HG02885 (cell line): ENCODE data around the gene SPATA31E1.
"Not testable (repeated sequence)": the region's sequence is repeated elsewhere in the genome, so short reads cannot be mapped to it uniquely, and the experiment has no call there.

Experiments used
- ATAC-seq: cut with Tn5 transposase; IDR thresholded peaks from one replicate; pipeline ENCODE4 v1.9.1; 2021; ENCODE audit warnings: mild to moderate bottlenecking; ENCODE audit not compliant: unreplicated experiment, poor library complexity

SPATA31E1 gene

DNA sequence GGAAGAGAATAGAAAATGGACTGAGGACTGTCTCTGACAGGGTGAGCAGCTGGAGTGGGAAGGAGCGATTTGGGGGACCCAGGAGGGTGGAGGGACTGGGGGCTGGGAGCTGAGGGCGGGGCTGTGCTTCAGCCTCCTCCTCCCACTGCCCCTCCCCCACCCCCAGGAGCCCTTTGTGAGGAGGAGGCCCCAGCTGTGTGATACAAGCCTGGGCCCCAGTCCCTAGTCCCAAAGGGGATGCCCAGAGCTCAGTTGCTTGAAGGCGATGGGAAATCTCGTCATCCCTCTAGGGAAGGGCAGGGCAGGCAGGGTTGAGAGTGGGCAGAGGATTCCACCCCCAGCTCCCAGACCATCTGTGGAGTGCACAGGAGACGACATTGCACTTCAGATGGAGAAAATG lies at the start of gene SPATA31E1:
SPATA31E1 (plus strand) TSS at position 251 of the 400 bp plus-strand sequence; CDS start at position 266, 15 bp downstream.
- ATAC-seq, result no peak

DNA sequence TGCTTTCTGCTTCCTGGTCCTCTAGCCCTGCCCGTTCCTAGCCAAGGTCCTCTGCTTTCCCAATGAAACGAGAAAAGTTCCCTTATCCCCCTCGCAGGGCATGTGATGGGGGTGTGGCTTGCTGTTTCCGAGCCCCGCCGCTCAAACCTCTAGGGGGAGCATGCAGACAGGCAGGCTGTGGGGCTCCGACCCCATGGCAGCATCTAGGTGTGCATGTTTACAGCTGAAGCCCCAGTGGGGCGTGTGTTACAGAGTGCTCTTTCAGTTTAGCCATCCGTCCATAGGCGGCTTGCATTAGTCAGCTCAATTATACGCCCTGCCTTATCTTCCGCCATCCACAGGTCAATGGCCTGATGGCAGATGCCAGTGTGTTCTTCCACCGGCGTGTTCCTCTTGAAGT lies 48.3 kb upstream of the SPATA31E1 start:
- ATAC-seq, result no peak

DNA sequence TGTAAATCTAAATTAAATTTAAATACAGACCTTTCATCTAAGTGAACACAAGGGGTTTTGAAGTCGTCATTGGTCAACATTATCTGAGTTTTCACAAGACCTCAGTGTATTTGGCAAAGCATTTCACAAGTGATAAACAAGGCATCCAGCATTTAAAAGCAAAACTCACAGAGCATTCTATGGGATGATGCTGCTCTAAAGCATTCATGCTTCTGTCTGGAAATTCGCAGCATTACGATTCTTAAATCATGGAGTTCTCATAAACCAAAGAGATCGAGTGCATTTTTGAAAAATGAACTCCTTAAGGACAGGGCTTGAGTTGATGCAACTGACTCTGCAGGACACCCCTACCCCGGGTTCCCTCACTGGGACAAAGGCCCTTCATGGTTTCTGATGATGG lies 46.1 kb upstream of the SPATA31E1 start:
- ATAC-seq, result no peak

DNA sequence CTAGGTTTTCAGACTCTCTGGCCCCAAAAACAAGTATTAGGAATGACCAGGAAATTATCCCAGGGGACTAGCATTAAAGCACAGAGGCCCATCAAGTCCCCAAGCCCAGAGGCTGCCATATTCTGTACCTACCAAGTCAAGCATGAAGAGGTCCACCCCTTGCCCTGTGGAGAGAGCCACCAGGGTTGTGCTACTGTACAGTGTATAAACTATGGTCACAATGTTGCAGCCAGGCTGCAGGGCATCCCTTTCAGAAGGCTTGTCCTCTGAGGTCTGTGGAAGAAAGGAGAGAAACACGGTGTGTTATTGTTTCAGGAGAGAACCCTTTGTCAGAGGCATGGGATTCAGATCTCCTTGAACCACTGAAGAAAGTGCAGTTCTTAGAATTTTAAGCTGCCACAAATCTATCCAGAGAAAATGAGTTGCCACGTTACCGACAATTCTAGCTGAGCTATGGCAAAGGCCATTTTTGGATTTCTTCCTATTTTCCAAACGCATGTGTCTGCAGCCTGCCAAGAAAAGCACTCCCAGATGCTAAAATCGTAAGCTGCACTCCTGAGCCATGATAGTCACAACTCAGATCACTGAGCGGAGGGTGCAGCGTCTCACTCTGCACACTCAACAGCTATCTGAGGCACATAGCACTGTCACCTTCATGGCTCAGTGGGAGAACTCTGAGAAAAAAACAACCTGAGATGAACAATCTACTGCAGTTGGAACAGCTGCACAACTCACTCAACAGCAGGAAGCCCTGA lies 45.5 kb upstream of the SPATA31E1 start:
- ATAC-seq, result no peak

- ATAC-seq, result no peak
Measured at GRCh38 chr9:87840134-87840533, 42.5 kb upstream of the SPATA31E1 start.

DNA sequence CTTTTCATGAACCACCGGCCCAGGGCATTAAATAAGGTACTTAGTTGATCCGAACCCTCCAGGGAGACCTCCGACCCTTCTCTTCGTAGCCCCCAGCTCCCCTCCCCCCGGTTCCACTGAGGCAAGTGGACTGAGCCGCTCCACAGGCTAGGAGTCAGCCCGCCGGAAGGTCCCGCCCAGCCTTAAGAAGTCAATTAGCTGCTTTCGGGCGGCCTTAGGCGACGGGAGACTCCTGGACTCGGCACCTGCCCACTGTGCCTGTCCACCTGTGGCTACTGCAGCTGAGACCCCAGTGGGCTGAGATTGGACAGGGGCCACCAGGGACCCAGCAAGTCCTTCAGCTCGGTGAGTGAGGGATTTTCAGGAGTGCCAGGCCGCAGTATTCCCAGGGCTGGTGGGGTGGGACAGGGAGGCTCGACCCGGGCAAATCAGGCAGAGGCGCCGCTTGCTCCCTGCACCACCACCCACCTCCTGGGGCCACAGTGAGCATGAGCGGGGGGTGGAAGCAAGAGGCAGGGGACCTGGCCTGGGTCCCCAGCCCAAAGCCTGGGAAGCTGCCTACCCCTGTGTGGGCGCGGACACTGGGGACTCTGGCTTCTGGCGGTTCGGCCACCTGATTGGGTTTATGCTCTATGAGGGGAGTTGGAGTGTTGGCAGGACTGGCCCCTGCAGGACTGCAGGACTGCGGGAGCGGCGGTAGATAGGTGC lies 39.6 kb upstream of the SPATA31E1 start:
- no peak for ATAC-seq

GRCh38 chr9:87844506-87844905 lies 38.2 kb upstream of the SPATA31E1 start:
- no peak for ATAC-seq

GRCh38 chr9:87847817-87848216 lies 34.9 kb upstream of the SPATA31E1 start:
- not testable (repeated sequence) for ATAC-seq

DNA sequence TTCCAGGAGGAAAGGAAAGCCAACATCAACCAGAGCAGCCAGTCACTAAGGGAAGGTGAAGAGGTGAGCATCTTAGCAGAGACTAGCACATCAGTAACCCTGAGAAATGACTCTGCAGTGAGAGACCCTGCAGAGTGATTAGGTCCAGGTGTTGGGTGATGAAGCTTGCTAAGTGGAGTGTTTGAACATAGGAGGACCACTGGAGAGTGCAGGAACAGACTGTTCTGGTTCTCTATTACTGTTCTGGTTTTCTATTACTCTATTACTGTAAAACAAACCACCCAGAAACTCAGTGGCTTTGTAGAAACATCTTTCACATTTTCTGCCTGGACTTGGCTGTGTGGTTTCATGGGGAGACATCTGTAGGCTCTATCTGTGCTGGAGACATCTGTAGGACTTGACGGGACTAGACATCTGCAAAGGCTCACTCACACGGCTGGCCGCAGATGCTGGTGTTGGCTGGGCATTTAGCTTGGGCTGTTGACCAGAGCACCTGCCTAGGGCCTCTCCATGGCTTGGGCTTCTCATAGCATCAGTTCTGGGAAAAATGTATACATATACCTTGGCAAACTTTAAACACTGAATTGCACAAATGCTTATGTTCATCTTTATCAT lies 33.4 kb upstream of the SPATA31E1 start:
- no peak for ATAC-seq

DNA sequence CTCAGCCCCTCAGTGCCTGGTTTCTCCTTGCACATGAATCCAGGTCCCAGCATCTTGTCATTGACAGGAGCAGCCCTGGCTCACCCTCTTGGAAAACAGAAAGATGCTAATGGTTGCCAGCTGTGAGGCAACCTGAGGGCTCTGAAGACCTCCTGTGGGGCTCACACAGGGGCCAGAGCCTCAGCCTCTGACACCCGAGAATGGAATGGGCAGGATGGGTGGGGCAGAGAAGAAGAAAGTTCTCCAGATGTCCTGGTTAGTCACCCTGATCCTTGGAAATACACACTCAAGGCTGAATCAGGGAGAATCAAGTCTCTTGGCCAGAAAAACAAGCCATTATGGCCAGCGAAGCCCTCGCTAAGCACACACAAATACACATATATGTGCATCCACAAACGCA lies 32.3 kb upstream of the SPATA31E1 start:
- no peak for ATAC-seq

GRCh38 chr9:87851186-87851585 lies 31.5 kb upstream of the SPATA31E1 start:
- not testable (repeated sequence) for ATAC-seq

DNA sequence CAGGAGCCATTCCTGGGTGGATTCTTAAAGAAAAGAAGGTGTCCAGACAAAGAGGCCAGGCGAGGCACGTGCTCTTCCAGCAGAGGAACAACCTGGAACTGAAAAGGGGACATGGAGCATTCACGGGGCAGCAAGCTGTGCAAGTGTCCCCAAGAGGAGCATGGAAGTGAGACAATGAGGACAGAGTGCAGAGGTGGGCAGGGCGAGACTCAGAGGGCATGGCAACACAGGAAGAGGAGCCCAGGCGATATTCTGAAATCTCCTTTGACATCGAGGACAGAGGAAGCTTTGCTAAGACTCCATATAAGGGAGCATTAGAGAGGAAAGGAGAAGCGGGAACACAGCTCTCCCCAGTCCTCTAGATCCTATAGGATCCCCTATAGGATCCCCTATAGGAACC lies 29.4 kb upstream of the SPATA31E1 start:
- ATAC-seq, result no peak

- ATAC-seq, result no peak
Measured at GRCh38 chr9:87853876-87854579, 28.6 kb upstream of the SPATA31E1 start.

GRCh38 chr9:87854580-87854955 lies 28.1 kb upstream of the SPATA31E1 start:
- no peak for ATAC-seq

GRCh38 chr9:87855061-87855460 lies 27.6 kb upstream of the SPATA31E1 start:
- ATAC-seq, result no peak

- no peak for ATAC-seq
Measured at GRCh38 chr9:87857141-87857947, 25.3 kb upstream of the SPATA31E1 start.

DNA sequence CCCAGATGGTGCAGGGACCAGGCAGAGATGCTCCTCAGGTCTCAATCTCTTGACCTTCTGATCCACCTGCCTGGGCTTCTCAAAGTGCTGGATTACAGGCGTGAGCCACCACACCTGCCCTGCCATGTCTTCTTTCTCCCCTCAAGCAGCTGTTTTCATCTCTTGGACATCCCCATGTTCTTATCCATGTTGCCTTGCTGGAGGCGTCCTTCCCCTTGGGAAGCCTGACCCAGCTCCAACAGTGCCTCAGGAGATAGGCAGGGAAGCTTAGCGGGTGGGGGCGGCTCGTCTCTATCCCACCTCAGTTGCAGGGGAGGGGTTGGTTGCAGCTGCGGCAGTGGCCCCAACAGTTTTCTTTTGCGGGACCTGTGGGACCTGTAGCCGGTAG lies 24.7 kb upstream of the SPATA31E1 start:
- no peak for ATAC-seq

- ATAC-seq, result no peak
Measured at GRCh38 chr9:87859137-87859536, 23.5 kb upstream of the SPATA31E1 start.

- ATAC-seq, result no peak
Measured at GRCh38 chr9:87859786-87860185, 22.9 kb upstream of the SPATA31E1 start.

- ATAC-seq, result no peak
Measured at GRCh38 chr9:87861332-87861731, 21.3 kb upstream of the SPATA31E1 start.
